ENCODE results near the gene SLC22A15.

Gene SLC22A15

DNA sequence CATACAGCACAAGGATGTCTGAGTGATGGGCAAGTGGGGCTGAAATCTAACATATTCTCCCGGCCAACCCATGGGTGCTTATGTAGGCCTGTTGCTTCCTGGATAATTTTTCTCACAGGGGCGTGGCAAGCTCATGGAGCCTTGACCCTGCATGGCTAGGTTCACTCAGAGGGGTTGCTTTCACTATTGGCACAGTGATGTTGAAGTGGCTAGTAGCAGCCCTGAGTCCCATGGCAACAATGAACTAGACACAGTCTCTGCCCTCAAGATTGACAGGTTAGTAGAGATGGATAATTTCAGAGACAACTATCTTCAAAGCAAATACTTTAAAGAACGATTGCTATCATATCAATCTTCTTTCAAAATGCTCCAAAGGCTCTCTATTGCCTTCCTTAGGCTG lies 128.4 kb downstream of the SLC22A15 start:
- DNase-seq (ENCODE audit: low spot score) = no peak

DNA sequence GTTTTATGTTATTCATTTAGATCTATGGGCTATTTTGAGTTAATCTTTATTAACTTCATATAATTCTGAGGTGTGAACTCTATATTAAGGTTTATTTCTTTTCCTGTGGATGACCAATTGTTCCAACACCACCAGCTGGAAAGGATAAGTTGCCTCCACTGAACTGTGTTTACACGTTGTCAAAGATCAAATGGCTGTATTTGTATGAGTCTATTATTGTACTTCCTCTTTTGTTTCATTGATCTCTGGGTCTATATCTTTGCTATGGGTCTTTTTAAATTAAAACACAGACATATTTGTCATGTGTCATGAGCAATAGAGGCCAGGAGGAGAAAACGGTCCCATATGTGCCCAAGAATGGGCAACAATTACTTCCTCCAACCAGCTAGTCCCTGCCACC lies 129.7 kb downstream of the SLC22A15 start:
- no peak for DNase-seq (ENCODE audit: low spot score)

DNA sequence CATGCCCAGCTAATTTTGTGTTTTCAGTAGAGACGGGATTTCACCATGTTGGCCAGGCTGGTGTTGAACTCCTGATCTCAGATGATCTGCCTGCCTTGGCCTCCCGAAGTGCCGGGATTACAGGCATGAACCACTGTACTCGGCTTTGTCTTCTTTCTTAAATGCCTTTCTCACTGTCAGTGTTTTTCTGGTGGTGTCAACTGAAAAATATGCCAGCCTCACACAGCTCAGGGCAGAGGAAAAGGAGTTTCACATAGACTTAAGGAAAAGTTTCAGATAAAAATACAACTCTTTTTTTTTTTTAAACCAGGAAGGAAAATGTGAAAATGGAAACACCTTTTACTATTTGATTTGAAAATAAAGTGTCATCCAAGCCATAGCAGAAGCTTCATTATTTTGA lies 130.3 kb downstream of the SLC22A15 start:
- DNase-seq (ENCODE audit: low spot score) = no peak

GRCh38 chr1:116107371-116107770 lies 131.1 kb downstream of the SLC22A15 start:
- DNase-seq (ENCODE audit: low spot score) = no peak

DNA sequence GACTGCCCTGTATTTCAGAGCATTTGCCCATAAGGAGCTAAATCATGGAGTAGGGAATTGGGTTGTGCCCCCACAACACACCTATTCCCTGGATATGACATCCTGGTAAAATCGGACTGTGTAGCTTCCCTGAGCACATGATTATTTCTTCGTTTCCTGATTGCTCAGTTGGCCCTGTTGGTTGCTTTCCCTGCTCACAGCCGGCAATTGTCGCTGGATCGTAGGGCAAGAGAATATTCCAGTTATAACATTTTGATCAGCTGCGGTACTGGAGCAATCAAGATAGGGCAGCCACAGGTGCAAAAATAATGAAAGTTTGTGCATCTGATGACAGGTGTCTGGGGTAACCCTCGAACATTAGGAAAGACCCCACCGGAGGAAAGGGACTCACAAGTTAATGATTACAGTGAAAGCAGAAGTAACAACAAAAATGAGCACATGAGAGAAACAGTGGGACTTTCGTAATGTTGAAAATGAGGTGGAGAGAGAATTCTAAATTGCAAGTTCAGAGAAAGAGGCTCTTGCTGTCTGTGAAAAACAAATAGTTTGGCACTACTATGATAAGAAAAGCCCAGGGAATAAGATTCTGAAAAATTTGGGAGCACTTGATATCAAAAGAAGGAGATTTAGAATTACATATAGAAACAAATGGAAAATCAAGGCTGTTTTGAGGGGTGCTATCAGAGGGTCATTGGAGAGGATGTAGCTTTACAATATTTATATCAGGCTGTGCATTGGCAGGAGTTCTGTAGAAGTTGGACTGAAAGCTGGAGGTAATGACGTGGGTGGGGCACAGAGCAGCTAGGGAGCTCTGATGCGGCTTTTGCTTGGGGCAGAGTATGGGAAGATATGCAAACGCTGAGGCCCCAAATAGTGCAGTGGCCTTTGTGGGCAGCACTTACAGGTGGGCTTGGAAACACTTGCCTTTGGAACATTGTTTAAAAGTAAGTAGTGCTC lies 134.5 kb downstream of the SLC22A15 start, which contains the start of gene MAB21L3:
Gene MAB21L3, plus strand, starts transcription at position 833 of the 957 bp plus-strand sequence. CDS start 1,217 bp downstream, outside the sequence.
- DNase-seq (ENCODE audit: low spot score) = no peak

DNA sequence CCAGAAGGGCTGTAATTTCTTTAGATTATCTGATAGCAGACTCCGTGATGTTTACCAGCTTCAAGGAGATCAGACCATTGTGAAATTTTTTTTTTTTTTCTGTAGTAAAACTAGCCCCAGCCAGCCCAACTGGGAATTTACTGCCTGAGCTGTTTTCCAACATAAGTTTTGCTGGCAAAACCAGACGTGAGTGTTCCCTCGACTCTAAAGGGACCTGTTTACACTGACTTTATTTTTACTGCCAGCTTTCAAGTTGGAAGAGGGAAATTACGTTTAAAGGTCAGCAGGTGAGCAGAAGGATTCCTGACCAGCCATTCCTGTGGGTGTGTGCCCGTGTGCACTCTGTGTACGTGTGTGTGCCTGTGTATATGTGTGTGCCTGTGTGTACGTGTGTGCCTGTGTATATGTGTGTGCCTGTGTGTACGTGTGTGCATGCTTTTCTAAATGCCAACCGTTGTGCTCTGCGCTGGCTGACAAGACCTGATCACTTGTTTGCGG lies 135.3 kb downstream of the SLC22A15 start:
- DNase-seq (ENCODE audit: low spot score) = no peak

DNA sequence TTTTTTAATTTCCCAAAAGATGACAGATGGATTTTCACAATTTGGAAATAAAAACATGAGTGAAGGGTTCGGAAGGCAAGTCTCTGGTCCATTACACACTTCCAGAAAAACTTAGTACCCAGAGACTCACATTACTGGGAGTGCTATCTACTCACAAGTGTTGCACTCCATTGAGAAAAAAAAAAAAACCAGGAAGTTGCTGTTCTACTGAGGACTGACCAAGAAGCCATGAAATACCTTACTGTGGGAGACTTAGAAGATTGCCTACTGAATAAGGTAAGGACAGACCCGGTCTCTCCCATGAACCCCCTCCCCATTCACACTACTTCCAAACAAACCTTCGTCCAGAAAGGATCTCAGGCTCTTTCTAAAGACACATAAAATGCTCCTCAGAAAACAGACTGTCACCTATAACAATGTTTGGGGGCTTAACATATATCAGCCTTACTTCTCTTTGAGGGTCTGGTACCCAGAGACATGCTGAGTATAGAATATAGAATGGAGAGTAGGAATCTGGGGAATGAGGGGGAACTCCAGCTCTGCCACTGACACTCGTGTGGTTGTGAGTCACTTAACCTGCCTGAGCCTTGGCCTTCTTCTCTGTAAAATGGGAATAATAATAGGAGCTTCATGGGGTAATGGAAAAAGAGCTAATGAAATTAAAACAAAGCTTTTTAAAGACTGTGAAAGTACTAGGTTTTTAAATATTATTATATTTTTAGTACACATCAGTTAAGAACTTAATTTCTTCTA lies 136.3 kb downstream of the SLC22A15 start:
- DNase-seq (ENCODE audit: low spot score) = no peak

- no peak for DNase-seq (ENCODE audit: low spot score)
Observed at GRCh38 chr1:116113615-116114014, 137.3 kb downstream of the SLC22A15 start.

DNA sequence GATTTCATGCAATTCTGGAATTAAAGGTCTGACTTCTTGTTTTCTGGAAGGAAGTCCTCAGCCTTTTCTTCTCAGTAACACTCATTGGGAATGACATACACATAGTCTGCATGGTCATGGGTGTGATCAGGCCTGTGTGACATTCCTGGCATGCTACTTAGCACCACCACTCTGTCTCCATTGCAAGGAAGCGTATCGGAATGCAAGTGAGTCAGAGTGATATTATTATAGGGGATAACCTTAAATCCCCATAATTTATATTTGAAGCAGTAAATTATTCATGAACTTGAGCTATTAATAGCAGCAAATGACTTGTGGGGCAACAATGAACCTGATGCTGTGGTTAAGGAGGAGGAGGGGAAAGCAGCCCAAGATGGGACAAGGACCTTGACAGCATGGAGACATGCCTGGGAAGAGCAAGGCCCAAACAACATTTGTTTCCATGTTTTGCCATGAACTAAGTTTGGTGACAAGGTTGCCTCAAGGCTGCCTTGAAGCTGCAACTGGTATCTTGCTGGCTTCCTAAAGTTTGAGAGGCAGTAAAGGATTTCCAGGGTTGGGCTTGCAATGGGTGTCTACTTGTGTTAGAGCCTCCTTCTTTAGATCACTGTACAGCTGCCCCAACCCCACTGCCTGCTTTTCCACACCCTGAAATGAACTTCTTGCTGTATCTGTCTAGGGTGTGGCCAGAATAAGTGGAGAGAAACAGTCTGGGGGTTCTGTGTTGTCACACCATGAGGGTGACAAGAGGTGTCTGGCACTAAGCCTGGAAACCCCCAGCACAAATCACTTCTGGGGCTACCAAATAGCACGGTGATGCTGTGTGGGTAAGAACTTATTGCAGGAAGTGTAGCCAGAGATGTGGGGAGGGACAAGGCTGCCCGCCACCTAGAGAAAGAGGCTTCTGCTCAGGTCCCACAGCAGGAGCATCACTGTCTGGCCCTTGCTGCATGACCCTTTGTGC lies 139.4 kb downstream of the SLC22A15 start:
- no peak for DNase-seq (ENCODE audit: low spot score)

GRCh38 chr1:116118471-116118870 lies 142.2 kb downstream of the SLC22A15 start:
- no peak for DNase-seq (ENCODE audit: low spot score)
